Liver (tissue), 9 donors: ENCODE data around the gene ARHGAP12. TPM values are rescaled to one million over a fixed set of nuclear protein-coding genes. Genes with fewer than 3 reads are reported as not detected.

Experiments
- DNase-seq: peaks from one replicate; pipeline ENCODE4 v3.0.0-alpha.2; 2017; ENCODE audit warnings: low spot score
- H3K27ac ChIP-seq, 2 donors: one replicate each; pipeline ENCODE4 v1.7.0; 2013; ENCODE audit warnings: inconsistent platforms in 2 of 2, low read length in 2 of 2, control low read depth in 1 of 2, low read depth in 1 of 2, mild to moderate bottlenecking in 1 of 2
- H3K27me3 ChIP-seq, 4 donors: one replicate each; pipeline versions ENCODE4 v1.6.1 to v1.7.0; 2013; ENCODE audit warnings: low read length in 3 of 4, inconsistent platforms in 1 of 4, mild to moderate bottlenecking in 1 of 4, moderate library complexity in 1 of 4; ENCODE audit not compliant: control insufficient read depth in 4 of 4, insufficient read depth in 4 of 4
- H3K36me3 ChIP-seq, 4 donors: one replicate each; pipeline versions ENCODE4 v1.6.1 to v1.7.0; 2013; ENCODE audit warnings: low read length in 3 of 4, mild to moderate bottlenecking in 3 of 4, low read depth in 1 of 4, moderate library complexity in 1 of 4; ENCODE audit not compliant: control insufficient read depth in 4 of 4, insufficient read depth in 3 of 4
- H3K4me1 ChIP-seq, 4 donors: one replicate each; pipeline versions ENCODE4 v1.6.1 to v1.7.0; 2013; ENCODE audit warnings: low read length in 3 of 4, mild to moderate bottlenecking in 3 of 4, moderate library complexity in 1 of 4; ENCODE audit not compliant: control insufficient read depth in 4 of 4, insufficient read depth in 4 of 4
- H3K4me3 ChIP-seq, 3 donors: one replicate each; pipeline versions ENCODE4 v1.6.1 to v1.7.0; 2013; ENCODE audit warnings: low read length in 3 of 3, control low read depth in 1 of 3, low read depth in 1 of 3, mild to moderate bottlenecking in 1 of 3
- H3K9ac ChIP-seq, 2 donors: one replicate each; pipeline ENCODE4 v1.7.0; 2013; ENCODE audit warnings: low read length in 2 of 2, mild to moderate bottlenecking in 2 of 2, moderate library complexity in 2 of 2, control low read depth in 1 of 2, low read depth in 1 of 2
- H3K9me3 ChIP-seq, 4 donors: one replicate each; pipeline versions ENCODE4 v1.6.1 to v1.7.0; 2013; ENCODE audit warnings: low read length in 3 of 4; ENCODE audit not compliant: control insufficient read depth in 4 of 4
- CTCF ChIP-seq: fragments of 150-350 bp; IDR thresholded peaks from 2 replicates; pipeline ENCODE4 v1.5.1; 2017; ENCODE audit warnings: improper control_type of control experiment, low read depth, low read length; ENCODE audit not compliant: missing input control
- EGR1 ChIP-seq, 2 donors: IDR thresholded peaks; 2 replicates each; pipeline ENCODE4 v1.6.1; 2016 to 2018; ENCODE audit warnings: antibody characterized with exemption in 2 of 2, low read depth in 2 of 2
- FOXA1 ChIP-seq: IDR thresholded peaks from 2 replicates; pipeline ENCODE4 v1.6.1; 2016; ENCODE audit warnings: antibody characterized with exemption
- FOXA2 ChIP-seq: IDR thresholded peaks from 2 replicates; pipeline ENCODE4 v1.6.1; 2016; ENCODE audit warnings: antibody characterized with exemption
- GABPA ChIP-seq, 2 donors: IDR thresholded peaks in 1 of 2; conservative IDR thresholded peaks in 1 of 2; 2 replicates each; pipeline ENCODE4 v1.6.1; 2016; ENCODE audit warnings: antibody characterized with exemption in 2 of 2, mild to moderate bottlenecking in 1 of 2, moderate library complexity in 1 of 2
- HNF4A ChIP-seq, 2 donors: conservative IDR thresholded peaks; 2 replicates each; pipeline ENCODE4 v1.6.1; 2016; ENCODE audit warnings: antibody characterized with exemption in 2 of 2, mild to moderate bottlenecking in 2 of 2
- HNF4G ChIP-seq: IDR thresholded peaks from 2 replicates; pipeline ENCODE4 v1.6.1; 2016; ENCODE audit warnings: antibody characterized with exemption
- JUND ChIP-seq, 2 donors: IDR thresholded peaks; 2 replicates each; pipeline ENCODE4 v1.6.1; 2016; ENCODE audit warnings: antibody characterized with exemption in 2 of 2
- MAX ChIP-seq: IDR thresholded peaks from 2 replicates; pipeline ENCODE4 v1.6.1; 2016; ENCODE audit warnings: antibody characterized with exemption
- NR2F2 ChIP-seq: IDR thresholded peaks from 2 replicates; pipeline ENCODE4 v1.6.1; 2016; ENCODE audit warnings: antibody characterized with exemption
- RAD21 ChIP-seq, 2 donors: IDR thresholded peaks; 2 replicates each; pipeline ENCODE4 v1.6.1; 2016; ENCODE audit warnings: antibody characterized with exemption in 2 of 2, mild to moderate bottlenecking in 2 of 2
- REST ChIP-seq: IDR thresholded peaks from 2 replicates; pipeline ENCODE4 v1.6.1; 2016; ENCODE audit warnings: antibody characterized with exemption, mild to moderate bottlenecking
- RXRA ChIP-seq, 2 donors: IDR thresholded peaks; 2 replicates each; pipeline ENCODE4 v1.6.1; 2017 to 2018; ENCODE audit warnings: antibody characterized with exemption in 2 of 2, mild to moderate bottlenecking in 1 of 2
- SP1 ChIP-seq: IDR thresholded peaks from 2 replicates; pipeline ENCODE4 v1.6.1; 2018; ENCODE audit warnings: antibody characterized with exemption, mild to moderate bottlenecking
- TAF1 ChIP-seq: conservative IDR thresholded peaks from 2 replicates; pipeline ENCODE4 v1.6.1; 2016; ENCODE audit warnings: antibody characterized with exemption, mild to moderate bottlenecking
- YY1 ChIP-seq: IDR thresholded peaks from 2 replicates; pipeline ENCODE4 v1.6.1; 2016; ENCODE audit warnings: antibody characterized with exemption, mild to moderate bottlenecking
- WGBS: extraction: QIAGEN DNeasy Blood & Tissue Kit; methylation state at CpG from one replicate; pipeline ENCODE4 v1.1.7; 2013; 5-methylcytosine and 5-hydroxymethylcytosine counted together
- polyA plus RNA-seq, 2 donors: library from polyadenylated mRNA; stranded (reverse) in 1 of 2; unstranded in 1 of 2; fragments of 200-250 nt in 1 of 2; fragments of >200 nt in 1 of 2; fragmentation: Nextera tagmentation in 1 of 2; extraction: Ambion mirVana in 1 of 2; gene quantifications; one replicate each; pipeline versions ENCODE4 v1.2.1 to v1.2.3, GENCODE V29; 2013 to 2015
- total RNA-seq, 2 donors: library from RNA; depleted of rRNA; stranded (reverse); fragments of >200 nt; gene quantifications; one replicate each; pipeline ENCODE4 v1.2.3, GENCODE V29; 2014
- TF ChIP-seq, protein P1 (sequence below): IDR thresholded peaks from 2 replicates; pipeline ENCODE4 v1.6.1; 2016; ENCODE audit warnings: antibody characterized with exemption
- TF ChIP-seq, protein P2 (sequence below): IDR thresholded peaks from 2 replicates; pipeline ENCODE4 v1.6.1; 2016; ENCODE audit warnings: antibody characterized with exemption
- donor health status: healthy.
- donor health status: healthy.
- donor health status: healthy.
- donor health status: healthy.
- donor health status: healthy.

Gene ARHGAP12
- total and polyA plus RNA-seq, 4 donors: 7.0 to 29.1 (median 12.3) TPM

- WGBS: 48% methylated on average over 7 of the region's 7 CpGs
- Histone ChIP-seq H3K4me1 (peaks cover 4 to 25% (median 7%) of the 10 kb centered on the region in 4 donors), H3K36me3 (no peaks in the 10 kb centered on the region), H3K9me3 (no peaks in the 10 kb centered on the region), H3K4me3 (no peak overlapping the region), H3K27me3 (no peaks in the 10 kb centered on the region), H3K27ac (peak overlapping the region; percentile 0 to 9), H3K9ac (no peak overlapping the region)
- DNase-seq: no peak
- TF ChIP-seq SP1: no peak
- TF ChIP-seq EGR1 (IDR thresholded peaks at IDR 0.05; ENCODE audit: low read depth in 2 of 2): no peak
- TF ChIP-seq NR2F2: no peak
- TF ChIP-seq HNF4A (conservative IDR thresholded peaks at IDR 0.05): peak; percentile 6 to 31
- TF ChIP-seq YY1: peak; percentile 92
- TF ChIP-seq JUND (IDR thresholded peaks at IDR 0.05): peak; percentile 12 to 37
- TF ChIP-seq TAF1: no peak
- no peak for TF ChIP-seq REST
- peak; percentile 72 for TF ChIP-seq CTCF
- TF ChIP-seq, protein P1, sequence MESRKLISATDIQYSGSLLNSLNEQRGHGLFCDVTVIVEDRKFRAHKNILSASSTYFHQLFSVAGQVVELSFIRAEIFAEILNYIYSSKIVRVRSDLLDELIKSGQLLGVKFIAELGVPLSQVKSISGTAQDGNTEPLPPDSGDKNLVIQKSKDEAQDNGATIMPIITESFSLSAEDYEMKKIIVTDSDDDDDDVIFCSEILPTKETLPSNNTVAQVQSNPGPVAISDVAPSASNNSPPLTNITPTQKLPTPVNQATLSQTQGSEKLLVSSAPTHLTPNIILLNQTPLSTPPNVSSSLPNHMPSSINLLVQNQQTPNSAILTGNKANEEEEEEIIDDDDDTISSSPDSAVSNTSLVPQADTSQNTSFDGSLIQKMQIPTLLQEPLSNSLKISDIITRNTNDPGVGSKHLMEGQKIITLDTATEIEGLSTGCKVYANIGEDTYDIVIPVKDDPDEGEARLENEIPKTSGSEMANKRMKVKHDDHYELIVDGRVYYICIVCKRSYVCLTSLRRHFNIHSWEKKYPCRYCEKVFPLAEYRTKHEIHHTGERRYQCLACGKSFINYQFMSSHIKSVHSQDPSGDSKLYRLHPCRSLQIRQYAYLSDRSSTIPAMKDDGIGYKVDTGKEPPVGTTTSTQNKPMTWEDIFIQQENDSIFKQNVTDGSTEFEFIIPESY: peak; percentile 41
- TF ChIP-seq HNF4G: no peak
- TF ChIP-seq MAX: peak; percentile 62
- TF ChIP-seq GABPA (IDR thresholded peaks at IDR 0.05 in 1 of 2, conservative IDR thresholded peaks at IDR 0.05 in 1 of 2): no peak
- TF ChIP-seq FOXA1: peak; percentile 17
- peak; percentile 60 for TF ChIP-seq FOXA2
- TF ChIP-seq RAD21 (IDR thresholded peaks at IDR 0.05): peak; percentile 95 to 99
- TF ChIP-seq, protein P2, sequence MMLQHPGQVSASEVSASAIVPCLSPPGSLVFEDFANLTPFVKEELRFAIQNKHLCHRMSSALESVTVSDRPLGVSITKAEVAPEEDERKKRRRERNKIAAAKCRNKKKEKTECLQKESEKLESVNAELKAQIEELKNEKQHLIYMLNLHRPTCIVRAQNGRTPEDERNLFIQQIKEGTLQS: no peak
- peak in 1 of 2 donors; percentile 39 for TF ChIP-seq RXRA (IDR thresholded peaks at IDR 0.05)
Observed at GRCh38 chr10:31947144-31947926, 18.7 kb upstream of the ARHGAP12 start.
